Endothelial cell of umbilical vein (primary cell): ENCODE data around the gene RARRES2. TPM values are rescaled to one million over a fixed set of nuclear protein-coding genes. Genes with fewer than 3 reads are reported as not detected.

Experiments used
- BruUV-seq: library from RNA; stranded (reverse); fragments of 400-500 nt; replicated peaks from 2 replicates; lab custom pipeline; 2021; lab: Mats Ljungman, UMichigan
- CTCF ChIA-PET: fragments of 300-600, 350-600 bp; sonication (Branson Sonifier 250); formaldehyde crosslinking; loops from one replicate; lab custom pipeline; 2021; ENCODE audit warnings: antibody characterized with exemption, inconsistent platforms; lab: Charles Lee
- POLR2A ChIA-PET: fragments of 300-600, 350-600 bp; sonication (Branson Sonifier 250); formaldehyde crosslinking; loops from one replicate; lab custom pipeline; 2021; ENCODE audit warnings: antibody characterized with exemption, inconsistent platforms; lab: Charles Lee
- DNase-seq: peaks from one replicate; pipeline ENCODE4 v3.0.0-alpha.2; 2011; ENCODE audit warnings: low read depth, low spot score
- FAIRE-seq: peaks from 2 replicates; lab custom pipeline; 2011; peaks lifted over from hg19 to GRCh38; lab: Jason Lieb, UNC
- H2AFZ ChIP-seq: 2 replicates; pipeline ENCODE4 v1.6.0; 2012; ENCODE audit warnings: low read depth, low read length, control low read depth, inconsistent platforms
- H3K27ac ChIP-seq: 2 replicates; pipeline ENCODE4 v1.5.1; 2011; ENCODE audit warnings: low read depth, mild to moderate bottlenecking, control low read depth, low read length, moderate library complexity; ENCODE audit not compliant: insufficient read depth
- H3K27me3 ChIP-seq, 2 experiments: 2 replicates each; pipeline versions ENCODE4 v1.6.0 to v1.6.1; 2011; ENCODE audit warnings: low read length in 2 of 2, mixed read lengths in 1 of 2; ENCODE audit not compliant: control insufficient read depth in 2 of 2, insufficient read depth in 2 of 2
- H3K36me3 ChIP-seq, 2 experiments: 2 replicates in 1 of 2; 3 replicates in 1 of 2; pipeline ENCODE4 v1.5.1; 2011; ENCODE audit warnings: low read length in 2 of 2, mild to moderate bottlenecking in 1 of 2, moderate library complexity in 1 of 2; ENCODE audit not compliant: control insufficient read depth in 2 of 2, insufficient read depth in 2 of 2; ENCODE audit errors: extremely low read depth in 1 of 2
- H3K4me1 ChIP-seq: 3 replicates; pipeline ENCODE4 v1.5.1; 2011; ENCODE audit warnings: mild to moderate bottlenecking, low read length; ENCODE audit not compliant: control insufficient read depth, insufficient read depth; ENCODE audit errors: extremely low read depth
- H3K4me2 ChIP-seq: 2 replicates; pipeline ENCODE4 v1.6.1; 2011; ENCODE audit warnings: low read length, control low read depth, mixed read lengths; ENCODE audit not compliant: insufficient read depth
- H3K4me3 ChIP-seq, 3 experiments: fragments of 200-600 bp in 1 of 3; sonication (generic), shearing (Covaris generic) in 1 of 3; replicated peaks in 1 of 3; 2 replicates each; pipeline ENCODE4 v1.5.1; 2011 to 2016; ENCODE audit warnings: control low read depth in 3 of 3, low read length in 3 of 3, mild to moderate bottlenecking in 2 of 3, inconsistent platforms in 1 of 3, low read depth in 1 of 3, moderate library complexity in 1 of 3; ENCODE audit not compliant: insufficient read depth in 1 of 3
- H3K79me2 ChIP-seq: 2 replicates; pipeline ENCODE4 v1.6.0; 2012; ENCODE audit warnings: low read length, inconsistent platforms; ENCODE audit not compliant: control insufficient read depth, insufficient read depth
- H3K9ac ChIP-seq: replicated peaks from 2 replicates; pipeline ENCODE3; 2011; ENCODE audit warnings: low read length, control low read depth; ENCODE audit not compliant: insufficient read depth; ENCODE audit errors: extremely low read depth
- H3K9me1 ChIP-seq: replicated peaks from 3 replicates; pipeline ENCODE4 v1.6.0; 2011; ENCODE audit warnings: mild to moderate bottlenecking, low read length; ENCODE audit not compliant: control insufficient read depth, insufficient read depth; ENCODE audit errors: extremely low read depth
- H3K9me3 ChIP-seq: replicated peaks from 2 replicates; pipeline ENCODE4 v1.5.1; 2012; ENCODE audit warnings: low read length, inconsistent platforms; ENCODE audit not compliant: control insufficient read depth, insufficient read depth
- H4K20me1 ChIP-seq: replicated peaks from 2 replicates; pipeline ENCODE3; 2011; ENCODE audit warnings: mild to moderate bottlenecking, low read length; ENCODE audit not compliant: control insufficient read depth, insufficient read depth; ENCODE audit errors: extremely low read depth
- JUN ChIP-seq: IDR thresholded peaks from 2 replicates; pipeline ENCODE4 v1.6.1; 2011; ENCODE audit warnings: borderline replicate concordance, low read depth; ENCODE audit not compliant: insufficient read length, insufficient read depth
- MAX ChIP-seq: IDR thresholded peaks from 2 replicates; pipeline ENCODE4 v1.6.1; 2011; ENCODE audit not compliant: insufficient read depth, insufficient read length
- MYC ChIP-seq: IDR thresholded peaks from one replicate; pipeline ENCODE4 v1.6.1; 2011; ENCODE audit warnings: mild to moderate bottlenecking, low read depth, low read length
- POLR2A ChIP-seq: IDR thresholded peaks from 2 replicates; pipeline ENCODE4 v1.6.1; 2012; ENCODE audit warnings: low read depth, mild to moderate bottlenecking, control low read depth, low read length
- dilution Hi-C: fragments of 300-500 bp; cut with MboI; formaldehyde crosslinking; loops from one replicate; pipeline ENCODE4 v1.15.0; 2019; ENCODE audit warnings: low sequenced_read_pairs; ENCODE audit not compliant: extremely low pct_ligation_motif_present
- intact Hi-C: fragments of 100-400 bp; cut with micrococcal nuclease; formaldehyde crosslinking; loops from one replicate; pipeline ENCODE4 v1.10.0; 2022
- polyA plus RNA-seq, 4 experiments: library from polyadenylated mRNA; depleted of rRNA in 3 of 4; stranded (reverse) in 3 of 4; unstranded in 1 of 4; fragments of >200 nt; gene quantifications; 2 replicates each; pipeline versions ENCODE4 v1.2.1 to v1.2.3, GENCODE V29; 2011 to 2012; ENCODE audit warnings: missing spikeins in 1 of 4
- total RNA-seq: library from RNA; stranded (reverse); gene quantifications from 2 replicates; pipeline ENCODE4 v1.2.3, GENCODE V29; 2021
- TF ChIP-seq, protein P1 (sequence below), 2 donors: IDR thresholded peaks; 1 replicate in 1 of 2; 2 replicates in 1 of 2; pipeline ENCODE4 v1.5.1; 2011; ENCODE audit warnings: low read length in 2 of 2, mild to moderate bottlenecking in 2 of 2, moderate library complexity in 2 of 2, control low read depth in 1 of 2, inconsistent platforms in 1 of 2, low read depth in 1 of 2; ENCODE audit not compliant: insufficient read depth in 1 of 2; ENCODE audit errors: extremely low read depth in 1 of 2

Gene RARRES2
- total and polyA plus RNA-seq, 2 donors (not counting 3 experiments of a cell fraction or from before 2014, with no cell fraction given): not detected

DNA sequence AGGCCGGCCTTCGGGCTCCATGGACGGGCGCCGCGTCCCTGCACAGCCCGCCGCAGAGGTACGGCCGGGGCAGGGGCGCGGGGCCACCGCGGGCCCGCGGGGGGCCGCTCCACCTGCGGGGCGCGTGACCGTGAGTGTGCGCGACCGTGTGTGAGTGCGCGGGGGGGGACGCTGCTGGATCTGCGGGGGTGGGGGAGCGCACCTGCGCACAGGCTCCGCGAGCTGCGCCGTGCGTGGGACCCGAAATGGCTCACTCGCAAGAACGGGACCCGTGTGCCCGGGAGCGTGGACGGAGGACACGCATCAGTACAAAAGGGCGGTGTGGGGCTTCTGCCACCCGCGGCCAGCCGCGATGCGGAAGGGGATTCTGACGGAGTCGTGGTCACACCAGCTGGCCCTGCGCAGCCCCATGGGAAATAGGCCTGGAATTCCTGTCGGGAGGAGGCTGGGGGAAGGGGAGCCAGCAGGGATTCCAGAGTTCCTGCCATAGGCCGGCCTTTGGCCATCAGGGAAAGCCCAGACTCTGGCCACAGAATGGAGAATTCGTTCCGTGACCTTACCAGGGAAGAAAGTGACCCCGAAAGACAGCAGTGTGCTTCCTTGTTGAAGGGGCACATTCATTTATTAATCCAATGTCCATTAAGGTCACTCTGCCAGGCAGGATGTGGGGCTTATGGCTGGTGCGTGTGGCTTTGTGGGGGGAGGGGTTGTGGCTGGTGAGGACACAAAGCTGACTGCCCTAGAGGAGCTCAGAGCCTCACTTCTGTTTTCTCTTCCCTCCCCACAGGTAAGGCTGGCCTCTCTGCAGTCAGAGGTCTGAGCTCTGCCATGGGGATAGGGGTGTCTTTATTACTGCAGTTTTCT, 27.7 kb upstream of the RARRES2 start:
- Histone ChIP-seq H3K36me3 (peaks cover 12 to 34% of the 10 kb centered on the region in 2 experiments), H3K4me1 (peaks cover 18% of the 10 kb centered on the region), H3K9ac (peak overlapping the region; percentile 84), H3K4me2 (peak overlapping the region; percentile 78), H3K27ac (peak overlapping the region; percentile 57), H3K9me1 (no peaks in the 10 kb centered on the region), H4K20me1 (no peaks in the 10 kb centered on the region), H3K4me3 (peak overlapping the region; percentile 49 to 79 (median 62)), H3K27me3 (no peaks in the 10 kb centered on the region), H3K79me2 (peaks cover 51% of the 10 kb centered on the region), H3K9me3 (no peaks in the 10 kb centered on the region), H2AFZ (peak overlapping the region; percentile 4)
- FAIRE-seq: peak; percentile 74
- DNase-seq: peak; percentile 78
- intact Hi-C loops: loop anchor here (1.0 to 5.0 kb wide), 3 partner anchors 10 to 623 kb away; partner anchors contain the start of genes GIMAP6, NOS3 and ZNF775
- dilution Hi-C loops: no loop called here
- POLR2A ChIA-PET: interaction anchor here (2.4 kb wide), 1 partner anchor 9 kb away, joined by 13 read pairs; the partner anchor contains the start of gene ZNF775
- BruUV-seq: no TSS peak
- CTCF ChIA-PET: interaction anchor here (0.6 to 2.5 kb wide), 13 partner anchors 9 to 1320 kb away, joined by 3 to 16 read pairs (median 3); partner anchors contain the start of gene ZNF775
- TF ChIP-seq MAX (peak; percentile 3), JUN (no peak), POLR2A (no peak), MYC (peak; percentile 11)
- TF ChIP-seq, protein P1, sequence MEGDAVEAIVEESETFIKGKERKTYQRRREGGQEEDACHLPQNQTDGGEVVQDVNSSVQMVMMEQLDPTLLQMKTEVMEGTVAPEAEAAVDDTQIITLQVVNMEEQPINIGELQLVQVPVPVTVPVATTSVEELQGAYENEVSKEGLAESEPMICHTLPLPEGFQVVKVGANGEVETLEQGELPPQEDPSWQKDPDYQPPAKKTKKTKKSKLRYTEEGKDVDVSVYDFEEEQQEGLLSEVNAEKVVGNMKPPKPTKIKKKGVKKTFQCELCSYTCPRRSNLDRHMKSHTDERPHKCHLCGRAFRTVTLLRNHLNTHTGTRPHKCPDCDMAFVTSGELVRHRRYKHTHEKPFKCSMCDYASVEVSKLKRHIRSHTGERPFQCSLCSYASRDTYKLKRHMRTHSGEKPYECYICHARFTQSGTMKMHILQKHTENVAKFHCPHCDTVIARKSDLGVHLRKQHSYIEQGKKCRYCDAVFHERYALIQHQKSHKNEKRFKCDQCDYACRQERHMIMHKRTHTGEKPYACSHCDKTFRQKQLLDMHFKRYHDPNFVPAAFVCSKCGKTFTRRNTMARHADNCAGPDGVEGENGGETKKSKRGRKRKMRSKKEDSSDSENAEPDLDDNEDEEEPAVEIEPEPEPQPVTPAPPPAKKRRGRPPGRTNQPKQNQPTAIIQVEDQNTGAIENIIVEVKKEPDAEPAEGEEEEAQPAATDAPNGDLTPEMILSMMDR (IDR thresholded peaks at IDR 0.05; ENCODE audit: extremely low read depth in 1 of 2, insufficient read depth in 1 of 2, low read depth in 1 of 2, low read length in 2 of 2): no peak
